HEK293 (cell line): ENCODE data around the gene AARSD1.

Experiments
- CTCF ChIA-PET: fragments of 350-600 bp; formaldehyde crosslinking; extraction: SDS; loops from one replicate; lab custom pipeline; 2021; ENCODE audit warnings: antibody characterized with exemption; lab: Yijun Ruan, JAX
- POLR2A ChIA-PET: fragments of 300-600 bp; formaldehyde crosslinking; extraction: SDS; loops from one replicate; lab custom pipeline; 2020; ENCODE audit warnings: antibody characterized with exemption, inconsistent platforms; lab: Yijun Ruan, JAX
- H3K27ac ChIP-seq: fragments of 200-500 bp; sonication (Bioruptor generic); 2 replicates; pipeline ENCODE4 v1.5.1; 2014; ENCODE audit warnings: low read depth, low read length, control low read depth, inconsistent platforms; ENCODE audit errors: extremely low read depth
- H3K36me3 ChIP-seq, 2 experiments: fragments of 200-500 bp in 1 of 2; sonication (Bioruptor generic) in 1 of 2; 1 replicate in 1 of 2; 2 replicates in 1 of 2; pipeline ENCODE4 v1.5.1; 2014 to 2017; ENCODE audit warnings: inconsistent platforms in 2 of 2, low read length in 2 of 2; ENCODE audit not compliant: control insufficient read depth in 2 of 2, insufficient read depth in 1 of 2
- H3K4me1 ChIP-seq: fragments of 200-500 bp; sonication (Bioruptor generic); 2 replicates; pipeline ENCODE4 v1.5.1; 2014; ENCODE audit warnings: mild to moderate bottlenecking, low read length, inconsistent platforms; ENCODE audit not compliant: control insufficient read depth, insufficient read depth
- H3K4me3 ChIP-seq: 2 replicates; pipeline ENCODE4 v1.5.1; 2011; ENCODE audit warnings: low read depth, mild to moderate bottlenecking, control low read depth, low read length, moderate library complexity
- H3K9me3 ChIP-seq: fragments of 200-500 bp; sonication (Bioruptor generic); 2 replicates; pipeline ENCODE4 v1.5.1; 2014; ENCODE audit warnings: low read depth, low read length, inconsistent platforms; ENCODE audit not compliant: control insufficient read depth, insufficient read depth
- CTCF ChIP-seq: fragments of 450-650 bp; formaldehyde crosslinking; IDR thresholded peaks from 2 replicates; pipeline ENCODE4 v1.5.1; 2016; ENCODE audit warnings: missing biosample characterization, missing genetic modification characterization
- FEZF1 ChIP-seq: fragments of 450-650 bp; formaldehyde crosslinking; IDR thresholded peaks from 2 replicates; pipeline ENCODE4 v1.5.1; 2016; ENCODE audit warnings: missing biosample characterization, missing genetic modification characterization
- GLIS1 ChIP-seq: fragments of 450-650 bp; formaldehyde crosslinking; IDR thresholded peaks from 2 replicates; pipeline ENCODE4 v1.5.1; 2016; ENCODE audit warnings: missing biosample characterization, missing genetic modification characterization
- KLF8 ChIP-seq: fragments of 450-650 bp; formaldehyde crosslinking; IDR thresholded peaks from 2 replicates; pipeline ENCODE4 v1.5.1; 2016; ENCODE audit warnings: missing biosample characterization, missing genetic modification characterization
- PRDM10 ChIP-seq: fragments of 450-650 bp; formaldehyde crosslinking; IDR thresholded peaks from 2 replicates; pipeline ENCODE4 v1.5.1; 2016; ENCODE audit warnings: missing biosample characterization, missing genetic modification characterization
- PRDM4 ChIP-seq: fragments of 450-650 bp; formaldehyde crosslinking; IDR thresholded peaks from 2 replicates; pipeline ENCODE4 v1.5.1; 2017; ENCODE audit warnings: missing biosample characterization, missing genetic modification characterization
- SP3 ChIP-seq: fragments of 450-650 bp; formaldehyde crosslinking; IDR thresholded peaks from 2 replicates; pipeline ENCODE4 v1.5.1; 2016; ENCODE audit warnings: missing biosample characterization, missing genetic modification characterization
- SP7 ChIP-seq: fragments of 450-650 bp; formaldehyde crosslinking; IDR thresholded peaks from 2 replicates; pipeline ENCODE4 v1.5.1; 2016; ENCODE audit warnings: missing biosample characterization, missing genetic modification characterization
- ZBTB17 ChIP-seq: fragments of 450-650 bp; formaldehyde crosslinking; IDR thresholded peaks from 2 replicates; pipeline ENCODE4 v1.5.1; 2016; ENCODE audit warnings: missing biosample characterization, missing genetic modification characterization
- ZIC2 ChIP-seq: fragments of 450-650 bp; formaldehyde crosslinking; IDR thresholded peaks from 2 replicates; pipeline ENCODE4 v1.5.1; 2016; ENCODE audit warnings: missing biosample characterization, missing genetic modification characterization
- ZNF121 ChIP-seq: fragments of 450-650 bp; formaldehyde crosslinking; IDR thresholded peaks from 2 replicates; pipeline ENCODE4 v1.5.1; 2016; ENCODE audit warnings: missing biosample characterization, missing genetic modification characterization
- ZNF24 ChIP-seq: fragments of 450-650 bp; formaldehyde crosslinking; IDR thresholded peaks from 2 replicates; pipeline ENCODE4 v1.5.1; 2016; ENCODE audit warnings: missing biosample characterization, missing genetic modification characterization
- ZNF324 ChIP-seq: fragments of 450-650 bp; formaldehyde crosslinking; IDR thresholded peaks from 2 replicates; pipeline ENCODE4 v1.5.1; 2016; ENCODE audit warnings: missing biosample characterization, missing genetic modification characterization
- ZNF501 ChIP-seq: fragments of 450-650 bp; formaldehyde crosslinking; IDR thresholded peaks from 2 replicates; pipeline ENCODE4 v1.5.1; 2016; ENCODE audit warnings: missing biosample characterization, missing genetic modification characterization
- ZNF561 ChIP-seq: fragments of 450-650 bp; IDR thresholded peaks from 2 replicates; pipeline ENCODE4 v1.5.1; 2018; ENCODE audit warnings: missing biosample characterization, missing genetic modification characterization, borderline replicate concordance
- ZNF747 ChIP-seq: fragments of 450-650 bp; formaldehyde crosslinking; IDR thresholded peaks from 2 replicates; pipeline ENCODE4 v1.5.1; 2016; ENCODE audit warnings: missing biosample characterization, missing genetic modification characterization
- ZNF791 ChIP-seq: fragments of 450-650 bp; formaldehyde crosslinking; IDR thresholded peaks from 2 replicates; pipeline ENCODE4 v1.5.1; 2016; ENCODE audit warnings: missing biosample characterization, missing genetic modification characterization
- ZSCAN16 ChIP-seq: fragments of 450-650 bp; formaldehyde crosslinking; IDR thresholded peaks from 2 replicates; pipeline ENCODE4 v1.5.1; 2016; ENCODE audit warnings: missing biosample characterization, missing genetic modification characterization
- ZSCAN5A ChIP-seq: fragments of 450-650 bp; formaldehyde crosslinking; IDR thresholded peaks from 2 replicates; pipeline ENCODE4 v1.5.1; 2016; ENCODE audit warnings: missing biosample characterization, missing genetic modification characterization
- TF ChIP-seq, protein P1 (sequence below): fragments of 450-650 bp; formaldehyde crosslinking; IDR thresholded peaks from 2 replicates; pipeline ENCODE4 v1.5.1; 2016; ENCODE audit warnings: missing biosample characterization, missing genetic modification characterization

Gene AARSD1

DNA sequence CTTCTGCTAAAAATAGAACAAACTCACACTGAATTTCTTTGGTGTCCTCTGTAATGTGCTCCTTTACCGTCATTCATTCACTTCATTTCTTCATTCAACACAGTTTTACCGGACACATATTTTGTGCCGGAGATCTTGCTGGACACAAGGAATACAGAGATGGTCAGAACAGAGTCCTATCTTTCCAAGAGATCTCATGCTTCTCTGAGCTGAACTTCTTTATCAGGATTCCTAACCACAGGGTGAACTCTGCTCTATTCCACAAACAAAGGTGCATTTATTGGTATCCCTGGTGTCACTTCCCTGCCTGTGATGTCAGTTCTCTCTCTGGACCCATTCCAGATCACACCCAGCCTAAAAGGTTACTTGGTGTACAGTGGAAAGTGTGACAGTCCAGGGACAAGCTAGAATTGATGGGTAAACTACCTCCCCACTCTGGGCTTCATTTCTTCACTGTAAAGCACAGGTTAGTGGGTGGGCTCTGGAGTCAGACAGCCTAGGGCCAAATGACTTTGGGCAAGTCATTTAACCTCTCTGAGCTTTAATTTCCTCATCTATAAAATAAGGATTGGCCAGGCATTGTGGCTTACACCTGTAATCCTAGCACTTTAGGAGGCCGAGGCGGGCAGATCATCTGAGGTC is 46.5 kb upstream of the AARSD1 start:
- CTCF ChIA-PET, result interaction anchor here (1.5 kb wide), 1 partner anchor 13 kb away, joined by 7 read pairs; the partner anchor contains the start of gene RPL27
- TF ChIP-seq FEZF1 (peak; percentile 71), ZSCAN5A (no peak), ZNF24 (peak; percentile 96), SP7 (tag by site-specific recombination) (0 out of 2 replicates have a peak, but pooled peaks have one; percentile 17)
- H3K4me3 ChIP-seq, result no peak overlapping the region
- POLR2A ChIA-PET, result interaction anchor here (0.6 to 3.4 kb wide), 6 partner anchors 8 to 517 kb away, joined by 3 to 29 read pairs (median 7); partner anchors contain the start of genes RPL27 and VAT1
- no peaks in the 10 kb centered on the region for H3K9me3 ChIP-seq
- no peaks in the 10 kb centered on the region for H3K4me1 ChIP-seq
- no peak overlapping the region for H3K27ac ChIP-seq
- peaks cover 2 to 29% of the 10 kb centered on the region in 2 experiments; a peak in 2 of 3 replicates for H3K36me3 ChIP-seq

DNA sequence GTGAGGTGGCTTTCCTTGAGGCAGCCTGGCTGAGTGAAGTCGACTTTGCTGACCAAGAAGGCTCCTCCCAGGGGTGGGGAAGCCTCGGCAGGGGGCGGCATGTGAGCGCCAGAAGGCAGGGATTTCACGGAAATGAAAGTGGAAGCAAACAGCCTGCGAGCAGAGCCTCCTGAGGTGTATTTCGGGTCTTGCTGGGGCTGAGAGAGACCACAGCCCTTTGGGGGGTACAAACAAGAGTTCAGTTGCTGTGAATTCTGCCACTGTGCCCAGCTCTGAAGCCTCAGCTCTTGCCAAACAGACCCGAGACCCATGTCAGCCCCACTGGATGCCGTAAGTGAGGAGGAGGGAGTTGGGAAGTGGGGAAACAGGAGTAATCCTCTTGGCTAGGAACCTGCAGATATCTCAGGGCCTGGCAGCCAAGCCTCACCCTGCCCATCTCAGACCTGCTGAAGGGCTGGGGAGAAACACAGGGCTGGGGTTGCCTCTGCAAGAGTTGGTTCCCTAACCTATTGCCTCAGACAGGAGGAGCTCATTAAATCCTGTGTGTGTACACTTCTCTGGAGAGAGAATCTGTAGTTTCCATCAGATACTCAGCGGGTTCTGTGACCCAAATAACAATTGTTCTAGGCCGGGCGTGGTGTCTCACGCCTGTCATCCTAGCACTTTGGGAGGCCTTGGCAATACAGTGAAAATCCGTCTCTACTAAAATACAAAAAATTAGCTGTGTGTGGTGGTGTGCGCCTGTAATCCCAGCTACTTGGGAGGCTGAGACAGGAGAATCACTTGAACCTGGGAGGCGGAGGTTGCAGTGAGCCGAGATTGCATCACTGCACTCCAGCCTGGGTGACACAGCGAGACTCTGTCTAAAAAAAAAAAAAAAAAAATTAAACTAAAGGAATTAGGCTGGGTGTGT is 42.6 kb upstream of the AARSD1 start, which contains the start of gene IFI35:
IFI35 (plus strand) TSS at position 146 of the 913 bp plus-strand sequence; CDS start at position 310, 164 bp downstream.
- ChIA-PET POLR2A (interaction anchor here (0.6 to 2.4 kb wide), 3 partner anchors 9 to 191 kb away, joined by 5 to 26 read pairs (median 10); partner anchors contain the start of gene RPL27), CTCF (interaction anchor here (0.6 to 1.7 kb wide), 11 partner anchors 9 to 569 kb away, joined by 3 to 12 read pairs (median 3); partner anchors contain the start of gene RPL27)
- peak within 1 kb of the TSS; percentile 39; the same call in 1 of the 2 replicates for H3K27ac ChIP-seq
- TF ChIP-seq, protein P1, sequence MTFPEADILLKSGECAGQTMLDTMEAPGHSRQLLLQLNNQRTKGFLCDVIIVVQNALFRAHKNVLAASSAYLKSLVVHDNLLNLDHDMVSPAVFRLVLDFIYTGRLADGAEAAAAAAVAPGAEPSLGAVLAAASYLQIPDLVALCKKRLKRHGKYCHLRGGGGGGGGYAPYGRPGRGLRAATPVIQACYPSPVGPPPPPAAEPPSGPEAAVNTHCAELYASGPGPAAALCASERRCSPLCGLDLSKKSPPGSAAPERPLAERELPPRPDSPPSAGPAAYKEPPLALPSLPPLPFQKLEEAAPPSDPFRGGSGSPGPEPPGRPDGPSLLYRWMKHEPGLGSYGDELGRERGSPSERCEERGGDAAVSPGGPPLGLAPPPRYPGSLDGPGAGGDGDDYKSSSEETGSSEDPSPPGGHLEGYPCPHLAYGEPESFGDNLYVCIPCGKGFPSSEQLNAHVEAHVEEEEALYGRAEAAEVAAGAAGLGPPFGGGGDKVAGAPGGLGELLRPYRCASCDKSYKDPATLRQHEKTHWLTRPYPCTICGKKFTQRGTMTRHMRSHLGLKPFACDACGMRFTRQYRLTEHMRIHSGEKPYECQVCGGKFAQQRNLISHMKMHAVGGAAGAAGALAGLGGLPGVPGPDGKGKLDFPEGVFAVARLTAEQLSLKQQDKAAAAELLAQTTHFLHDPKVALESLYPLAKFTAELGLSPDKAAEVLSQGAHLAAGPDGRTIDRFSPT (tag by site-specific recombination), result no peak
- TF ChIP-seq ZNF324 (tag by site-specific recombination) (0 out of 2 replicates have a peak, but pooled peaks have one; percentile 31), ZIC2 (tag by site-specific recombination) (peak; percentile 76), CTCF (tag by site-specific recombination) (peak; percentile 76), SP3 (tag by site-specific recombination) (peak; percentile 62), GLIS1 (tag by site-specific recombination) (peak; percentile 89), KLF8 (tag by site-specific recombination) (0 out of 2 replicates have a peak, but pooled peaks have one; percentile 16), ZNF791 (tag by site-specific recombination) (no peak), PRDM10 (tag by site-specific recombination) (peak; percentile 65), ZSCAN16 (tag by site-specific recombination) (peak; percentile 79), ZNF501 (tag by site-specific recombination) (0 out of 2 replicates have a peak, but pooled peaks have one; percentile 26), ZNF747 (tag by site-specific recombination) (no peak), PRDM4 (tag by site-specific recombination) (0 out of 2 replicates have a peak, but pooled peaks have one; percentile 9), ZNF24 (0 out of 2 replicates have a peak, but pooled peaks have one; percentile 37), ZBTB17 (tag by site-specific recombination) (peak; percentile 59), ZNF121 (tag by site-specific recombination) (no peak), ZNF561 (tag by site-specific recombination) (0 out of 2 replicates have a peak, but pooled peaks have one; percentile 26)

More for the DNA sequence above, 42.6 kb upstream of the AARSD1 start, which contains the start of gene IFI35:
- Histone ChIP-seq H3K4me1 (no peaks in the 10 kb centered on the region), H3K9me3 (no peaks in the 10 kb centered on the region), H3K36me3 (peaks cover 21 to 27% of the 10 kb centered on the region in 2 experiments; a peak in 2 of 3 replicates), H3K4me3 (peak within 1 kb of the TSS; percentile 39)
